EL (cell line): ENCODE measurements around the gene COA4.

Experiments used
- DNase-seq: peaks from one replicate; pipeline ENCODE4 v3.0.0-alpha.2; 2016

Gene COA4

GRCh38 chr11:73876424-73877310 is at the start of gene COA4, which contains the start of gene PAAF1:
Gene COA4, minus strand, starts transcription at chr11:73876846. Its CDS starts 3,468 bp downstream, at chr11:73873378.
Gene PAAF1, plus strand, starts transcription at chr11:73876999. Its CDS starts 23 bp downstream, at chr11:73877022.
- DNase-seq: peak; percentile 98

GRCh38 chr11:73921180-73921579 is 44.5 kb upstream of the COA4 start:
- DNase-seq: no peak

- DNase-seq: no peak
These were observed 39.8 kb upstream of the COA4 start for GRCh38 chr11:73916435-73916834.

GRCh38 chr11:73914284-73914683 is 37.6 kb upstream of the COA4 start:
- DNase-seq: no peak

- DNase-seq: no peak
These were observed 36.8 kb upstream of the COA4 start for GRCh38 chr11:73913472-73913871.

GRCh38 chr11:73912026-73912425 is 35.4 kb upstream of the COA4 start:
- no peak for DNase-seq

- peak; percentile 53 for DNase-seq
These were observed 30.5 kb upstream of the COA4 start for GRCh38 chr11:73907191-73907590.

GRCh38 chr11:73902303-73902702 is 25.7 kb upstream of the COA4 start:
- no peak for DNase-seq

GRCh38 chr11:73894725-73895335 is 18.2 kb upstream of the COA4 start:
- peak; percentile 60 for DNase-seq

- DNase-seq: no peak
These were observed 16.4 kb upstream of the COA4 start for GRCh38 chr11:73893041-73893440.

- no peak for DNase-seq
These were observed 12.9 kb upstream of the COA4 start for GRCh38 chr11:73889536-73889935.

- no peak for DNase-seq
These were observed 12.4 kb upstream of the COA4 start for GRCh38 chr11:73889019-73889418.

- no peak for DNase-seq
These were observed 11.6 kb upstream of the COA4 start for GRCh38 chr11:73888244-73888643.

GRCh38 chr11:73883856-73884255 is 7.2 kb upstream of the COA4 start:
- no peak for DNase-seq

GRCh38 chr11:73880449-73880848 is 3.8 kb upstream of the COA4 start:
- DNase-seq: peak; percentile 11

- no peak for DNase-seq
These were observed 2.1 kb upstream of the COA4 start for GRCh38 chr11:73878771-73879170.

- DNase-seq: peak; percentile 15
These were observed 806 bp downstream of the COA4 start for GRCh38 chr11:73875840-73876239.

- DNase-seq: no peak
These were observed 1.3 kb downstream of the COA4 start for GRCh38 chr11:73875380-73875779.

- DNase-seq: no peak
These were observed 3.8 kb downstream of the COA4 start for GRCh38 chr11:73872749-73873357.

- DNase-seq: no peak
These were observed 6.4 kb downstream of the COA4 start for GRCh38 chr11:73870261-73870660.

GRCh38 chr11:73869332-73869949 is 7.2 kb downstream of the COA4 start:
- DNase-seq: peak; percentile 15

- DNase-seq: peak; percentile 86
These were observed 10.1 kb downstream of the COA4 start for GRCh38 chr11:73866586-73866996.

GRCh38 chr11:73866095-73866579 is 10.5 kb downstream of the COA4 start:
- peak; percentile 23 for DNase-seq
